Type B pancreatic cell (in vitro differentiated cells): ENCODE data around the gene PIEZO2. TPM values are rescaled to one million over a fixed set of nuclear protein-coding genes. Genes with fewer than 3 reads are reported as not detected.
"Not testable (repeated sequence)": the region's sequence is repeated elsewhere in the genome, so short reads cannot be mapped to it uniquely, and the experiment has no call there.

ENCODE experiments used
- DNase-seq: peaks from one replicate; pipeline ENCODE4 v3.0.0; 2021; ENCODE audit warnings: mixed read lengths; ENCODE audit not compliant: unreplicated experiment; ENCODE audit errors: extremely low spot score
- H3K27ac Mint-ChIP-seq: 2 replicates; pipeline ENCODE4 v1.8.0; 2021; ENCODE audit warnings: mild to moderate bottlenecking, mixed read lengths
- H3K27me3 Mint-ChIP-seq: 2 replicates; pipeline ENCODE4 v1.8.0; 2021; ENCODE audit warnings: mixed read lengths
- H3K36me3 Mint-ChIP-seq: 2 replicates; pipeline ENCODE4 v1.8.0; 2021; ENCODE audit warnings: mixed read lengths
- H3K4me1 Mint-ChIP-seq: one replicate; pipeline ENCODE4 v1.8.0; 2021; ENCODE audit warnings: mixed read lengths; ENCODE audit not compliant: unreplicated experiment
- H3K4me3 Mint-ChIP-seq: 2 replicates; pipeline ENCODE4 v1.8.0; 2021; ENCODE audit warnings: mild to moderate bottlenecking, mixed read lengths
- H3K9me3 Mint-ChIP-seq: 2 replicates; pipeline ENCODE4 v1.8.0; 2021; ENCODE audit warnings: mixed read lengths
- microRNA-seq: library from miRNA; unstranded; fragments of <30 nt; microRNA quantifications from one replicate; pipeline ENCODE4, GENCODE V29; 2020
- total RNA-seq: library from RNA; stranded (reverse); gene quantifications from 2 replicates; pipeline ENCODE4 v1.2.1, GENCODE V29; 2021; ENCODE audit warnings: low replicate concordance

Gene PIEZO2
- total RNA-seq, 1 donor from 2014 or later: 38.8 TPM

GRCh38 chr18:10626606-10627213 lies 522.7 kb downstream of the PIEZO2 start:
- not testable (repeated sequence) for H3K4me3 Mint-ChIP-seq, H3K9me3 Mint-ChIP-seq, H3K27me3 Mint-ChIP-seq, H3K27ac Mint-ChIP-seq, H3K36me3 Mint-ChIP-seq, H3K4me1 Mint-ChIP-seq, DNase-seq

DNA sequence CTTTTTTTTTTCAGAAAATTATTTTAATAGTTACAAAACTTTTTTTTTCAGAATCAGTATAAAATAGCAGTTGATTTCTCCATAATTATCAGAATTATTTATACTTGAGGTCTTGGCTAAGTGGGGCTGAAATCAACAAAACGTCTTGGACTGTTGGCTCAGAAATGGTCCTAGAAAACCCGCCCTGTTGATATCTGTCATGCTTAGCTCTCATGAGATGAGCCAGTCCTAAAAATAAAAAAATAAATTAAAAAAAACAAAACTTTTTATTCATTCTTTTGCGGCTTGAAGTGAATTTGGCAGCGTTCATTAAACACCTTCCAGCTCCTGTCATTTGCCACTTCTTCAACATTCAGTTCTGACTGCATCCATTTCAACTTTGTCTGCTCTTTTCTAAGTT lies 525.8 kb downstream of the PIEZO2 start:
- not testable (repeated sequence) for H3K4me1 Mint-ChIP-seq, H3K27ac Mint-ChIP-seq, H3K9me3 Mint-ChIP-seq, H3K27me3 Mint-ChIP-seq, DNase-seq, H3K36me3 Mint-ChIP-seq, H3K4me3 Mint-ChIP-seq

DNA sequence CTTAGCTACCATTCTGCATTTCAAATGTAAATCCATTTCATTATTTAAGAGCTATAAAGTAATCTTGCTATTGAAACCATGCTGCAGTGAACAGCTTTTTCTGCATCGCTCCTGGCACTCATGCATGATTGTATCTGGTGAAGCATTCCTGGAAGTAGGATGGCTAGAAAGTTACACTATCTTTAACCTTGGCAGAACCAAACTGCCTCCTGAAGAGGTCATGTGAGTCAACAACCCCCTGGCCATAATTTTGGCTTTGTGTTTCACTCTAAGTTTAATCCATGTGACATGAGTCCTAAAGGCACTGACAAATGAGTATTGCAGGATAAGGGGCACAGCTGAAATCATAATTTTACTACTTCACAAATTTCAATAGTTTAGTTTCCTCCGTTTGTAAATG lies 526.4 kb downstream of the PIEZO2 start:
- not testable (repeated sequence) for H3K36me3 Mint-ChIP-seq, H3K9me3 Mint-ChIP-seq, H3K27ac Mint-ChIP-seq, H3K4me1 Mint-ChIP-seq, H3K27me3 Mint-ChIP-seq, H3K4me3 Mint-ChIP-seq, DNase-seq

DNA sequence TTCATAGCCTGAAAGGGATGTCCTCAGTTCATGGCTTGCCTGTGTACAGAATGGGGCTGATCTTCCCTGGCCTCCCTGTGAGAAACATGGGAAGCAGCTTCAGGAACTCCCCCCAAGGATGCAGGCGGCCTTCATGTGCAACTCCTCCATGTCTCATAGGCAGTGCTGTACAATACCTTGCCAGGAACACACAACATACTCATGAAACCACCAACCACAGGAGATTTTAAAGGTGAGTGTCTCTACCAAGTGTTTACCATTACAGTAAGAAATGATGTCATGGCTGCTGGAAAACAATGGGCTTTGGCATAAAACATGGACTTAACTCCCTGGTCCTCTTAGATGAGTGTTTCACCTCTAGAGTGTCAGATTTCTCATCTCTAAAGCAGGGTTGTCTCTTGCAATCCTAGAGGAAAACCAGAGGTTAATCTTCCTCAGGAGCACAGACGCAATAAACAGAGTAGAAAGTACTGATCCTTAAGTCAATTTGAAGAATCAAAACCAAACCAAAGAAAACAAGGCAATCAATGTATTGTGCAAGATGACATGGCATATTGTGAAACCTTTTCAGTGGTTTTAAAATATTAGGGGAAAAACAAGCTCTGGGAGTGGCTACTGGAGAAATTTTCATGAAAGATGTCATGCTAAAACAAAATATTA lies 528.6 kb downstream of the PIEZO2 start:
- not testable (repeated sequence) for H3K4me3 Mint-ChIP-seq, H3K27me3 Mint-ChIP-seq, H3K27ac Mint-ChIP-seq, H3K4me1 Mint-ChIP-seq, H3K36me3 Mint-ChIP-seq, DNase-seq, H3K9me3 Mint-ChIP-seq

Small RNAs within 50 kb of the gene (microRNA-seq; reads per million reads assigned to microRNA genes)
- not detected for gene MIR6788
